Natural killer cell (primary cell): ENCODE data around the gene EXOC4. TPM values are rescaled to one million over a fixed set of nuclear protein-coding genes. Genes with fewer than 3 reads are reported as not detected.

Experiments used
- ATAC-seq, 3 donors: fragments of 150-1000 bp in 2 of 3; fragments of 200-7000 bp in 1 of 3; cut with Tn5 transposase; 1 replicate in 1 of 3; 2 replicates in 2 of 3; pipeline ENCODE4 v1.10.0; 2021; ENCODE audit warnings: mild to moderate bottlenecking in 2 of 3, moderate library complexity in 2 of 3
- DNase-seq, 2 donors: peaks; one replicate each; pipeline versions ENCODE4 v3.0.0 to v3.0.0-alpha.2; 2013 to 2021; ENCODE audit warnings: mixed read lengths in 1 of 2
- H3K27ac ChIP-seq: one replicate; pipeline ENCODE4 v1.5.1; 2013; ENCODE audit warnings: mild to moderate bottlenecking, low read length
- H3K27me3 ChIP-seq: one replicate; pipeline ENCODE4 v1.6.1; 2013; ENCODE audit warnings: low read length; ENCODE audit not compliant: control insufficient read depth, insufficient read depth
- H3K36me3 ChIP-seq: one replicate; pipeline ENCODE4 v1.6.1; 2013; ENCODE audit warnings: low read length; ENCODE audit not compliant: control insufficient read depth, insufficient read depth
- H3K4me1 ChIP-seq: one replicate; pipeline ENCODE4 v1.6.1; 2013; ENCODE audit warnings: low read length; ENCODE audit not compliant: control insufficient read depth, insufficient read depth
- H3K4me3 ChIP-seq: one replicate; pipeline ENCODE4 v1.5.1; 2013; ENCODE audit warnings: low read length
- H3K9me3 ChIP-seq: one replicate; pipeline ENCODE4 v1.6.1; 2013; ENCODE audit warnings: low read length; ENCODE audit not compliant: control insufficient read depth, insufficient read depth
- H3K27ac Mint-ChIP-seq, 2 donors: one replicate each; pipeline ENCODE4 v1.8.0; 2022; ENCODE audit warnings: mild to moderate bottlenecking in 2 of 2, mixed read lengths in 2 of 2, moderate library complexity in 1 of 2
- H3K27me3 Mint-ChIP-seq, 2 donors: one replicate each; pipeline ENCODE4 v1.8.0; 2022; ENCODE audit warnings: low read depth in 2 of 2, mixed read lengths in 2 of 2
- H3K36me3 Mint-ChIP-seq: one replicate; pipeline ENCODE4 v1.8.0; 2022; ENCODE audit warnings: mixed read lengths
- H3K4me1 Mint-ChIP-seq, 2 donors: one replicate each; pipeline ENCODE4 v1.8.0; 2022; ENCODE audit warnings: mixed read lengths in 2 of 2
- H3K4me3 Mint-ChIP-seq: one replicate; pipeline ENCODE4 v1.8.0; 2022; ENCODE audit warnings: mild to moderate bottlenecking, moderate library complexity, mixed read lengths
- H3K9me3 Mint-ChIP-seq, 2 donors: one replicate each; pipeline ENCODE4 v1.8.0; 2022; ENCODE audit warnings: mixed read lengths in 2 of 2
- CTCF ChIP-seq: fragments of 200-600 bp; IDR thresholded peaks from one replicate; pipeline ENCODE4 v1.8.0; 2022; ENCODE audit warnings: antibody characterized with exemption
- WGBS: methylation state at CpG from one replicate; pipeline ENCODE4 v1.1.7; 2013; ENCODE audit warnings: missing lambda C conversion rate; ENCODE audit not compliant: insufficient coverage; 5-methylcytosine and 5-hydroxymethylcytosine counted together
- intact Hi-C: fragments of 100-400 bp; cut with micrococcal nuclease; formaldehyde crosslinking; loops from one replicate; pipeline ENCODE4 v1.14.2; 2022
- total RNA-seq, 4 donors: library from RNA; stranded (reverse); fragments of 120-200 nt in 1 of 4; gene quantifications; one replicate each; pipeline versions ENCODE4 v1.2.3 to v1.2.4, GENCODE V29; 2013 to 2022

The EXOC4 gene
- total RNA-seq, 3 donors from 2014 or later (not counting 1 experiment from before 2014, with no cell fraction given) = 105 to 148 (median 123) TPM

GRCh38 chr7:133301444-133301843 lies 48.6 kb downstream of the EXOC4 start:
- intact Hi-C loops = no loop called here
- no peaks in the 10 kb centered on the region for H3K9me3 ChIP-seq
- ATAC-seq (no peak), DNase-seq (no peak)
- no peak overlapping the region for H3K27ac Mint-ChIP-seq
- H3K4me1 Mint-ChIP-seq = peaks cover 13 to 18% of the 10 kb centered on the region in 2 donors
- H3K4me3 Mint-ChIP-seq = no peak overlapping the region
- H3K27ac ChIP-seq = no peak overlapping the region
- TF ChIP-seq CTCF = no peak
- no peaks in the 10 kb centered on the region for H3K27me3 ChIP-seq
- no peaks in the 10 kb centered on the region for H3K27me3 Mint-ChIP-seq
- H3K9me3 Mint-ChIP-seq = no peaks in the 10 kb centered on the region
- H3K4me3 ChIP-seq = no peak overlapping the region
- peaks cover 16% of the 10 kb centered on the region for H3K36me3 Mint-ChIP-seq
- no peaks in the 10 kb centered on the region for H3K4me1 ChIP-seq
- peaks cover 10% of the 10 kb centered on the region for H3K36me3 ChIP-seq
- WGBS = 100% methylated on average over 1 of the region's 2 CpGs

- peaks cover 35% of the 10 kb centered on the region for H3K36me3 Mint-ChIP-seq
- Histone ChIP-seq H3K4me3 (no peak overlapping the region), H3K27me3 (no peaks in the 10 kb centered on the region), H3K27ac (no peak overlapping the region), H3K4me1 (no peaks in the 10 kb centered on the region), H3K9me3 (no peaks in the 10 kb centered on the region), H3K36me3 (peaks cover 28% of the 10 kb centered on the region)
- peaks cover 10 to 16% of the 10 kb centered on the region in 2 donors for H3K4me1 Mint-ChIP-seq
- H3K27ac Mint-ChIP-seq = no peak overlapping the region
- TF ChIP-seq CTCF = no peak
- intact Hi-C loops = no loop called here
- WGBS = 100% methylated on average over 1 of the region's 1 CpG
- ATAC-seq (no peak), DNase-seq (no peak)
- H3K9me3 Mint-ChIP-seq = no peaks in the 10 kb centered on the region
- no peaks in the 10 kb centered on the region for H3K27me3 Mint-ChIP-seq
- H3K4me3 Mint-ChIP-seq = no peak overlapping the region
Observed at GRCh38 chr7:133303372-133303771, 50.5 kb downstream of the EXOC4 start.

GRCh38 chr7:133303931-133304330 lies 51.1 kb downstream of the EXOC4 start:
- H3K4me1 ChIP-seq = no peaks in the 10 kb centered on the region
- no peak for ATAC-seq
- intact Hi-C loops = no loop called here

More at GRCh38 chr7:133303931-133304330, 51.1 kb downstream of the EXOC4 start:
- 95% methylated on average over 2 of the region's 2 CpGs for WGBS
- peaks cover 31% of the 10 kb centered on the region for H3K36me3 ChIP-seq
- no peak overlapping the region for H3K4me3 ChIP-seq
- peaks cover 10 to 17% of the 10 kb centered on the region in 2 donors for H3K4me1 Mint-ChIP-seq
- no peaks in the 10 kb centered on the region for H3K27me3 Mint-ChIP-seq
- no peak overlapping the region for H3K27ac ChIP-seq
- H3K9me3 Mint-ChIP-seq = no peaks in the 10 kb centered on the region
- H3K36me3 Mint-ChIP-seq = peaks cover 37% of the 10 kb centered on the region
- no peak overlapping the region for H3K27ac Mint-ChIP-seq
- no peaks in the 10 kb centered on the region for H3K27me3 ChIP-seq
- H3K9me3 ChIP-seq = no peaks in the 10 kb centered on the region
- DNase-seq = no peak
- H3K4me3 Mint-ChIP-seq = no peak overlapping the region
- TF ChIP-seq CTCF = no peak
